Measurements from ENCODE around the gene SCYGR7.

Gene SCYGR7

DNA sequence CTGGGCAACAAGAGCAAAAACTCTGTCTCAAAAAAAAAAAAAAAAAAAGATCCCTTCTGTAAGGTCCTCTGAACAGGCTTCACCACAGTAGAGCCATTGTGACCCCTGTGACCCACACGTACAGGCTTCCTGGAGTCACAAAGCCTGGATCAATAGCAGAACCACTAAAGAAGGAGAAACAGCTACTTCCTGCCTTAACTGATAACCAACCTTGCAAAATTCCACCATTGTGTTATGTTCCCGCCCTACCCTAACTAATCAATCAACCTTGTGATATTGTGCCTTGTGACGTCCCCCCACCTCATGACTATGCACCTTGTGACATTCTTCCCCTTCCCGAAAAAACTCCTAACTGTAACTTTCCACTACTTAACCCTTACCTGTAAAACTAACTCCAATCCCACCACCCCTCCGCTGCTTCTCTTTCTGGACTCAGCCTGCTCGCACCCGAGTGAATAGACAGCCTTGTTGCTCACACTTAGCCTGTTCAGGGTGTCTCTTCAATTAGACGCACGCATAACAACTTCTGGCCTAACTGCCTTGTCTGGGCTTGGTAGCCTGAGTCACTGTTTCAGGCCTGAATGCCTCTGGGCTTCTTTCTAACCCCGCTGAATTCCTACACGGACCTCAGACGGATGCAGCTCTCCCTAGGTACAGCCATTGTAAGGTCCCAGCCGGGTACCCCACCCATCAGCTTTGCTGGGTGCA, 31.4 kb downstream of the SCYGR7 start:
- DNase-seq (ENCODE audit: low spot score) = no peak

DNA sequence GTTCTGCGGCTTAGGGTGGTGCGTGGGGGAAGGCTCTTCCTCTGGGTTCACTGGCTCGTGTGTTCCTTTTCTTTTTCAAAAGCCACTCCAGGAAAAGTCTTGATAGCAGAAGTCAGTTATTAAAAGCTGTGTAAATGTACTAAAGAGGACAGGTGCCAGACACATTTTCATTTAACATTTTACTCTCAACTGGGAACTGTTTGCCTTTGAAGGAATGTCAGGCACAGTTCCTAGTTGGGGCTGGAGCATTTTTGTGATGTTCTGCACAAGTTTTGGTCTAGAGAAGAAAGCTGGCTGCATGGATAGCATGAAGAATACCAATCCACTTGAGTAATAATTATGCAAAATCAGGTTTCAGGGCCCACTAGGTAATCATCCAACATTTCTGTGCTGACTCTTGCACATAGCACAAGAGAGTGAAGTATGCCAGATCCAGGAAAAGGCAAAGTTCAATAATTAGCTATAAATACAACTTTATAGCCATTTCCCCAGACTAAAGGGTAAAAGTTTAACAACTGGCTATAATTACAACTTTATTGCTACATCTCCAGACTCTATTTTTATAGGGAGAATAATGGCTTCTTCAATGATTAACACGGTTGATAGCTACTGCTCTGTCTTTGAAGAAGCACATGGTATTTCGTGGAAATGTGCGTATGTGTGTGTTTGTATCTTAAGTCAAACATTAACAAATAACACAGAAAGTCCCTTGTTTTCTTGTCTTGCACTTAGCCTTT, 33.8 kb downstream of the SCYGR7 start:
- no peak for DNase-seq (ENCODE audit: low spot score)

DNA sequence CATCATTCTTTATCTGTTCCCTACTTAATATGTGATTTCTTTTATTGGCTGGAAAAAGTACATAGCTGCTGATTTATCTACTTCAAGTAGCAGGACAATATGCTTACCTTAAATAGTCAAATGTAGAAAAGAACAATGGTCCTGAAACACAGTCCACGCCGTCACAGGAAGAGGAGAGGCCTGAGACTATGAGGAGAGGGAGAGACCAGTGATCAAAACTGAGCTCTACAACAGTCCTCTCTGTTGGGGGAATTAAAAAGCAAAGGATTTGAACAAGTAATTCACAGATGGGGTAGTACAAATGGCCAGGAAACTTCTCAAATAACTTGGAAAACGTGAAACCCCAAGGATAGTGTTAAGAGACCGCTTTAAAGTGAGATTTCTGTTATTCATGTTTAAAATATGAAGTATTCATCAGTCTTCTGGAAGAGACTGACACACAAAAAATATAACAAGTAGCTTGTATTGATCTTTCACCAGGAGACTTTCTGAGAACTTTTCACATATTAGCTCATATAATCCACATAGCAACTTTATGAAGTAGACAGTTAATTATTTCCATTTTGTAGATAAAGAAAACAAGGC, 37.7 kb downstream of the SCYGR7 start:
- DNase-seq (ENCODE audit: low spot score) = no peak

DNA sequence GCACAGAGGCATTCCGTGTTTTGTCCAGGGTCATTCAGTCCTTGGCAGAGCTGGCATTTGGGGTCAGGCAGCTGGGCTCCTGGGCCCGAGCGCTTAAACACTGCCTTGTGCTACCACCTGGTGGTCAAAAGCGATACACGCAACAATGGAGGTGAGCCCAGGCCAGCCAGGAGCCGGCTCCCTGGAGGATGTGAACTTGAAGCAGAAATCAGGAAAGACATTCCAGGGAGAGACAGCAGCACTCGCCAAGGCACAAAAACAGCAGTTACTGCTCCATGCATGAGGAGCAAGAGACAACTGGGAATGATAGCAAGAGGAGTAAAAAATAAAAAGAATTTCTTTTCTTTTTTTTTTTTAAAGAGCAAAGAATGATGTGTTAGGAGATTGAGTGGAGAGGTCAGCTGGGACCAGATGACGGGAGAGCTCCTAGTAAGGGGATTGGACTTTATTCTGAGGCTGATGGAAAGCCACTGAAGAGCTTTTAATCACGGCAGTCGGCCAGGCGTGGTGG, 38.3 kb downstream of the SCYGR7 start:
- DNase-seq (ENCODE audit: low spot score) = peak; percentile 68

DNA sequence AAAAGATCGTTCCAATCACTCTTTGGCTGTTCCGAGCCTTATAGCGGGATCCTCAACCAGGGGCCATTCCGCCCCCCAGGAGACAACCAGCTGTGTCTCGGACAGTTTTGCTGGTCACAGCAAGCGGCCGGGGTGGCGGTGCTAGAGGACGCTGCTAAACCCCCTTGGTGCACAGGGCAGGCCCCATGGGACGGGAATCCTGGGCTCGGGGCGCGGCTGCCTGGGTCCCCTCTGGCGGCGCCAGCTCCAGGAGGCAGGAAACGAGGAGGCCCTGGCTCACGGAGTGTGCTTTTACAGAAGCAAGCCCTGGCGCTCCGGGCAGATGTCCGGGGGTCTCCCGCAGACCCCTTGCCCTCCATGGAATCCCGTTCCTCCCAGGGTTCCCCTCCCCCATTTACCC, 39.7 kb downstream of the SCYGR7 start:
- DNase-seq (ENCODE audit: low spot score) = no peak

DNA sequence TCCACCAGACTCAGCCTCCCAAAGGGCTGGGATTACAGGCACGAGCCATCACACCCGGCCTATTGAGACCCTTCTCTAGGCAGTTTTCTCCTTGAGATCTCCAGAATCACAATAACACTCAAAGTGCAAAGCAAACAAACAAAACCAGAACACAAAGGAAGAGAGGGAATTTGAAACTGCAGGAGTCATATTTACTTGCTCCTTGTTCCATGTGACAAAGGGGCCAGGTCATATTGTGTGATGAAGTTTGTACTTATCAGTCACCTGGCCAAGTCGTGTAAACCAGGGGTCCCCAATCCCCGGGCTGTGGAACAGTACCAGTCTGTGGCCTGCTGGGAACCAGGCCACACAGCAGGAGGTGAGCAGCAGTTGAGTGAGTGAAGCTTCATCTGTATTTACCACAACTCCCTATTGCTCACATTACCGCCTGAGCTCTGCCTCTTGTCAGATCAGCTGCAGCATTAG, 44.1 kb downstream of the SCYGR7 start:
- no peak for DNase-seq (ENCODE audit: low spot score)

DNA sequence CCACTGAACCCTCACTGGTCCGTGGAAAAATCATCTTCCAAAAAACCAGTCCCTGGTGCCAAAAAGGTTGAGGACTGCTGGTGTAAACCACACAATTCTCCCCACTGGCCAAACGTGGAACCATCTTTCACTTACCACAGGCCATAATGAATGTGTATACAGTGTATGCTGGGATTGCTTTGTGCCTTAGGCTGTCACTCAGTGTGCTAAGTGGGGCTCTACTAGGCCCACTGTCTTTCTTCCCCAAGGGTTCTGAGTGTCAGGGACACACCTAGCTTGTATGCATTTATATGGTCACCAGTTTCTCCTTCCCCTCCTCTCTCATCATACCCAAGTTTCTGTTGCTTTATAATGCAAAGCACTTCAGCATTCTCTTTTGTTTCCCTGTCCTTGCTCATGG, 44.8 kb downstream of the SCYGR7 start:
- DNase-seq (ENCODE audit: low spot score) = no peak

DNA sequence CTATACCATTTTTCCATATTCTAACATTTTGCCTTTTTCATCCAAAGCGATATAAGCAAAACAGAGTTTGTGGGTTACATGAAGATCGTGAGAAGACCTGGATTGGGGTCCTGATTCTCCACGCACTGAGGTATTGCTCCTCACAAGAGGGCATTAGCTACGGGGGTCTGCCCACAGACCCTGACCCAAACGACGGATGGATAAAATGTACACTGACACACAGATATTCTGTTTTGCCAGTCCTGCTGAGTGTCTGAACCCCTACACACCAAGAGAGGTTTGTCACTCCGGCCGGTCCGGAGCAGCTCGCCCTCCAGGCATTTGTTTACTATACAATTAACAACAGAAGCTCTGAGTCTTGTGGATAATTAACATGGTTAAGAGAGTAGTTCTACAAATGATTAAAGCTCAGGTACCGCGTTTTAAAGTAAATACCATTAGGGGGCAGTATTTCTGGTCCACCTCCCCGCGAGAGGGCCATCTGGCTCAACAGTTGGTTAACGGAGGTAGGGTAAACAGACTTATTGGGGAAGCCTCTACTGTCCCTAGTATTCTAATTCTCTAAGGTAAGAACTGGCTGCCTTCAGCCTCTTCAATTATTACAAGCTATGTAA, 46.0 kb downstream of the SCYGR7 start:
- DNase-seq (ENCODE audit: low spot score) = no peak

DNA sequence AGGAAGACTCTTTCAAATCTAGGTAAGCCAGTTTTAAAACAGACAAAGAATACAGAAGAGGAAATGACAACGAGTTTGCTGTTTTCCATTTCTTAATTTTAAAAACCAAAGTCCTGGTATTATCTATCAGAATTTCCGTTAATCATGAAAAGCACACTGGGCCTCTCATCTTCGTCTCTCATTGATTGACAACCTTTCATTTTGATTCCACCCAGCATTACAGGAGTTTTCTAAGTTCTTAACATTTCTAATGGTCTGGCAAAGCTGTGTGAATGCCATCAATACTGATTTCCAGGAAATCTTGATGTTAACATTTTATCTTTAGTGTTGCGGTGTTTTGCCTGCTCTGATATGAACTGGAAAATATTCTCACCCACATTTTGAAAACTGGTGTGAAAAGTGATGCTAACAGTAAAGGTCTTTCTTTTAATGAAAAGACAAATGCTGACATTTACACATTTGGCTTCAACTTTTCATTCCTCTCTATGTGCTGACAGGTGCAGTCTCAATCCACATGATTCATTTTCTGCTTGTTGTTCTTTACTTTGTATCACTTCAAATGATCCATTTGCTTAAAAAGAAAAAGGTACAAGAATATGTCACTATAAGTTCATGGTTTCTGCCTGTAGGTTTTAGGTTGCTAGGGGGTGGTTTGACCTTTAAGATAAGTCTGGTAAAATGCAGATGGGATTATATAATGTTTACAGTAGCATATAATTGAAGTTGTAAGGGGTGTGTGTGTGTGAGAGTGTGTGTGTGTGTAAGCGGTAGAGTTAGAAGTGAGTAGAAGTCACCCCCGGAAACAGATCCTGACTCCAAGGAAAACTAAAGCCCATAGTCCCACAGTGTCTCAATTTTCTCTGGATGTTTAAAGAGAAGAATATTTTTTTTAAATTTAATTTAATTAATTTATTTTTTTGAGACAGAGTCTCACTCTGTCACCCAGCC, 47.0 kb downstream of the SCYGR7 start:
- DNase-seq (ENCODE audit: low spot score) = no peak
